K562 (cell line): ENCODE results near the gene USP32. TPM values are rescaled to one million over a fixed set of nuclear protein-coding genes. Genes with fewer than 3 reads are reported as not detected.

Experiments
- ATAC-seq: fragments of 200-7000 bp; cut with Tn5 transposase; 3 replicates; pipeline ENCODE4 v1.9.1; 2020; ENCODE audit warnings: moderate library complexity
- BruUV-seq: library from RNA; stranded (reverse); fragments of 400-500 nt; replicated peaks from 2 replicates; lab custom pipeline; 2021; lab: Mats Ljungman, UMichigan
- CTCF ChIA-PET: fragments of 300-600 bp; formaldehyde crosslinking; extraction: SDS; loops from one replicate; lab custom pipeline; 2021; ENCODE audit warnings: low intra/inter-chr PET ratio; lab: Yijun Ruan, JAX
- POLR2A ChIA-PET: fragments of 300-600, 350-650 bp; sonication (Branson Sonifier 250); formaldehyde crosslinking; extraction: SDS; loops from one replicate; lab custom pipeline; 2021; ENCODE audit warnings: antibody characterized with exemption, inconsistent platforms; lab: Yijun Ruan, JAX
- DNase-seq, 4 experiments: peaks; one replicate each; pipeline versions ENCODE4 v3.0.0 to v3.0.0-alpha.2; 2011 to 2018; ENCODE audit warnings: low spot score in 3 of 4, mixed read lengths in 3 of 4; ENCODE audit errors: extremely low read depth in 1 of 4
- FAIRE-seq: peaks from 2 replicates; lab custom pipeline; 2011; peaks lifted over from hg19 to GRCh38; lab: Jason Lieb, UNC
- H2AFZ ChIP-seq: 2 replicates; pipeline ENCODE4 v1.6.0; 2011; ENCODE audit warnings: low read depth, low read length, control low read depth, inconsistent platforms
- H3K27ac ChIP-seq: fragments of 200-600 bp; 3 replicates; pipeline ENCODE4 v1.8.0; 2011; ENCODE audit warnings: low read depth, mild to moderate bottlenecking, control low read depth, inconsistent platforms, low read length, moderate library complexity, mixed read lengths; ENCODE audit errors: extremely low read depth
- H3K27me3 ChIP-seq, 2 experiments: fragments of 300-600 bp in 1 of 2; 2 replicates in 1 of 2; 3 replicates in 1 of 2; pipeline versions ENCODE4 v1.6.0 to v1.8.0; 2011; ENCODE audit warnings: inconsistent platforms in 2 of 2, low read length in 2 of 2, mild to moderate bottlenecking in 1 of 2, mixed read lengths in 1 of 2, moderate library complexity in 1 of 2; ENCODE audit not compliant: control insufficient read depth in 2 of 2, insufficient read depth in 2 of 2
- H3K36me3 ChIP-seq: fragments of 300-600 bp; 3 replicates; pipeline ENCODE4 v1.8.0; 2011; ENCODE audit warnings: mild to moderate bottlenecking, low read length, inconsistent platforms; ENCODE audit not compliant: control insufficient read depth, insufficient read depth
- H3K4me1 ChIP-seq, 2 experiments: fragments of 200-600 bp in 1 of 2; replicated peaks in 1 of 2; 2 replicates in 1 of 2; 3 replicates in 1 of 2; pipeline versions ENCODE4 v1.5.1 to v1.8.0; 2011; ENCODE audit warnings: inconsistent platforms in 2 of 2, low read length in 2 of 2, mild to moderate bottlenecking in 1 of 2, mixed read lengths in 1 of 2, moderate library complexity in 1 of 2; ENCODE audit not compliant: control insufficient read depth in 2 of 2, insufficient read depth in 2 of 2
- H3K4me2 ChIP-seq: 2 replicates; pipeline ENCODE4 v1.6.1; 2011; ENCODE audit warnings: low read length, control low read depth, inconsistent platforms, mixed read lengths; ENCODE audit not compliant: insufficient read depth
- H3K4me3 ChIP-seq: fragments of 200-600 bp; sonication (generic), shearing (Covaris generic); 2 replicates; pipeline ENCODE4 v1.5.1; 2016; ENCODE audit warnings: control low read depth, inconsistent platforms
- H3K79me2 ChIP-seq: fragments of 200-600 bp; 3 replicates; pipeline ENCODE4 v1.8.0; 2011; ENCODE audit warnings: low read length, inconsistent platforms; ENCODE audit not compliant: control insufficient read depth, insufficient read depth
- H3K9ac ChIP-seq, 2 experiments: 2 replicates each; pipeline versions ENCODE4 v1.6.0 to v1.6.1; 2011; ENCODE audit warnings: low read depth in 2 of 2, low read length in 2 of 2, control low read depth in 1 of 2, inconsistent platforms in 1 of 2, mild to moderate bottlenecking in 1 of 2, mixed read lengths in 1 of 2; ENCODE audit not compliant: insufficient read depth in 1 of 2
- H3K9me1 ChIP-seq: one replicate; pipeline ENCODE4 v1.6.0; 2011; ENCODE audit warnings: inconsistent platforms, mild to moderate bottlenecking, low read length, moderate library complexity; ENCODE audit not compliant: control insufficient read depth, insufficient read depth
- H3K9me3 ChIP-seq: replicated peaks from 2 replicates; pipeline ENCODE4 v1.5.1; 2011; ENCODE audit warnings: low read depth, low read length, inconsistent platforms; ENCODE audit not compliant: control insufficient read depth, insufficient read depth
- H4K20me1 ChIP-seq: replicated peaks from 2 replicates; pipeline ENCODE4 v1.6.1; 2011; ENCODE audit warnings: low read length, inconsistent platforms, mixed read lengths; ENCODE audit not compliant: control insufficient read depth, insufficient read depth
- ADNP ChIP-seq: fragments of 200-800 bp; sonication (Bioruptor generic); IDR thresholded peaks from 2 replicates; pipeline ENCODE4 v1.6.1; 2016; ENCODE audit warnings: missing genetic modification characterization, missing compliant biosample characterization
- RAD51 ChIP-seq: fragments of 450-650 bp; IDR thresholded peaks from 2 replicates; pipeline ENCODE4 v1.7.1; 2016; ENCODE audit warnings: low read depth, mild to moderate bottlenecking, borderline replicate concordance
- SREBF2 ChIP-seq: sonication (generic); formaldehyde crosslinking; IDR thresholded peaks from 2 replicates; pipeline ENCODE4 v1.4.0; 2020; ENCODE audit warnings: mild to moderate bottlenecking, missing genetic modification reagents
- ZNF444 ChIP-seq: fragments of 250-450 bp; sonication (Bioruptor Pico); IDR thresholded peaks from 2 replicates; pipeline ENCODE4 v1.4.0; 2020; ENCODE audit warnings: mild to moderate bottlenecking, moderate library complexity
- WGBS: fragments of 100-300 bp; shearing (Covaris generic); methylation state at CpG from one replicate; pipeline ENCODE4 v1.1.6; 2016; ENCODE audit warnings: low coverage, mixed read lengths; ENCODE audit not compliant: insufficient coverage; ENCODE audit errors: missing lambda C conversion rate; 5-methylcytosine and 5-hydroxymethylcytosine counted together
- in situ Hi-C: fragments of 300-500 bp; cut with MboI; formaldehyde crosslinking; loops from 4 replicates; pipeline ENCODE4 v1.15.0; 2018; ENCODE audit warnings: inconsistent platforms, mixed read lengths
- intact Hi-C: fragments of 100-400 bp; cut with micrococcal nuclease; formaldehyde crosslinking; loops from 2 replicates; pipeline ENCODE4 v1.14.2; 2022
- polyA plus RNA-seq, 8 experiments: library from polyadenylated mRNA; depleted of rRNA in 4 of 8; stranded (reverse) in 5 of 8; unstranded in 3 of 8; fragments of >200 nt; fragmentation: Nextera tagmentation in 2 of 8; fragmentation: Illumina TruSeq in 1 of 8; extraction: Ambion mirVana in 2 of 8; extraction: Trizol in 1 of 8; gene quantifications; 2 replicates each; pipeline versions ENCODE4 v1.2.1 to v1.2.3, GENCODE V29; 2011 to 2014; ENCODE audit warnings: inconsistent platforms in 1 of 8, missing spikeins in 1 of 8
- total RNA-seq, 7 experiments: library from RNA; depleted of rRNA in 6 of 7; stranded (reverse); fragments of >200 nt in 6 of 7; fragmentation: Illumina TruSeq in 2 of 7; extraction: Trizol in 2 of 7; gene quantifications; 2 replicates each; pipeline versions ENCODE4 v1.2.1 to v1.2.3, GENCODE V29; 2011 to 2021; ENCODE audit warnings: low replicate concordance in 1 of 7
- TF ChIP-seq, protein P1 (sequence below), 3 experiments: fragments of 200-800 bp in 1 of 3; fragments of 250-450 bp in 1 of 3; fragments of 450-650 bp in 1 of 3; sonication (Bioruptor Pico) in 1 of 3; sonication (Bioruptor generic) in 1 of 3; formaldehyde crosslinking in 1 of 3; IDR thresholded peaks; 2 replicates each; pipeline versions ENCODE4 v1.6.1 to v1.8.0; 2016 to 2022; ENCODE audit warnings: mild to moderate bottlenecking in 2 of 3, missing genetic modification characterization in 2 of 3, missing compliant biosample characterization in 1 of 3, moderate library complexity in 1 of 3

The USP32 gene
- total and polyA plus RNA-seq, 9 of the 15 experiments (the other 6 are each of a cell fraction or from before 2014, with no cell fraction given) = 18.0 to 69.3 (median 47.1) TPM

DNA sequence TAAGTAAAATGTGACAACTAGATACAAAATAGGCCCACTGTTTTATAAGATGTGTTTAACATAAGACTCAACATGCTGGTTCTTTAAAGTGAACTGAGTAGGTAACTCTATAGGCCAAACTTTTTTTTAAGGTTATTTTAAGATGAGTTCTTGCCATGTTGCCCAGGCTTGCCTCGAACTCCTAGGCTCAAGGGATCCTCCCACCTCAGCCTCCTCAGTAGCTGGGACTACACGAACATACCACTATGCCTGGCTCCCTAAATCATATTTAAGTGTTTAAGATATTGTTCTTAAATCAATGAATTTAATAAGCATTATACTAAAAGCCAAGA is 69.9 kb downstream of the USP32 start:
- Histone ChIP-seq H3K4me2 (no peak overlapping the region), H3K27ac (no peak overlapping the region), H3K36me3 (peaks cover 1% of the 10 kb centered on the region; the same call in 1 of the 3 replicates), H2AFZ (no peak overlapping the region), H3K79me2 (peaks cover 72% of the 10 kb centered on the region), H4K20me1 (peaks cover 7% of the 10 kb centered on the region; the same call in 1 of the 2 replicates), H3K9ac (no peak overlapping the region), H3K9me3 (no peaks in the 10 kb centered on the region), H3K4me1 (peaks cover 0 to 1% of the 10 kb centered on the region in 2 experiments; a peak in 1 of 5 replicates), H3K9me1 (no peaks in the 10 kb centered on the region), H3K27me3 (no peaks in the 10 kb centered on the region), H3K4me3 (no peak overlapping the region)
- 50% methylated on average over 2 of the region's 2 CpGs for WGBS
- ATAC-seq (no peak), DNase-seq (no peak), FAIRE-seq (no peak)
- TF ChIP-seq ZNF444 (CRISPR knock-in tag) (no peak), RAD51 (no peak), ADNP (no peak), SREBF2 (CRISPR knock-in tag) (no peak)
- TF ChIP-seq, protein P1, sequence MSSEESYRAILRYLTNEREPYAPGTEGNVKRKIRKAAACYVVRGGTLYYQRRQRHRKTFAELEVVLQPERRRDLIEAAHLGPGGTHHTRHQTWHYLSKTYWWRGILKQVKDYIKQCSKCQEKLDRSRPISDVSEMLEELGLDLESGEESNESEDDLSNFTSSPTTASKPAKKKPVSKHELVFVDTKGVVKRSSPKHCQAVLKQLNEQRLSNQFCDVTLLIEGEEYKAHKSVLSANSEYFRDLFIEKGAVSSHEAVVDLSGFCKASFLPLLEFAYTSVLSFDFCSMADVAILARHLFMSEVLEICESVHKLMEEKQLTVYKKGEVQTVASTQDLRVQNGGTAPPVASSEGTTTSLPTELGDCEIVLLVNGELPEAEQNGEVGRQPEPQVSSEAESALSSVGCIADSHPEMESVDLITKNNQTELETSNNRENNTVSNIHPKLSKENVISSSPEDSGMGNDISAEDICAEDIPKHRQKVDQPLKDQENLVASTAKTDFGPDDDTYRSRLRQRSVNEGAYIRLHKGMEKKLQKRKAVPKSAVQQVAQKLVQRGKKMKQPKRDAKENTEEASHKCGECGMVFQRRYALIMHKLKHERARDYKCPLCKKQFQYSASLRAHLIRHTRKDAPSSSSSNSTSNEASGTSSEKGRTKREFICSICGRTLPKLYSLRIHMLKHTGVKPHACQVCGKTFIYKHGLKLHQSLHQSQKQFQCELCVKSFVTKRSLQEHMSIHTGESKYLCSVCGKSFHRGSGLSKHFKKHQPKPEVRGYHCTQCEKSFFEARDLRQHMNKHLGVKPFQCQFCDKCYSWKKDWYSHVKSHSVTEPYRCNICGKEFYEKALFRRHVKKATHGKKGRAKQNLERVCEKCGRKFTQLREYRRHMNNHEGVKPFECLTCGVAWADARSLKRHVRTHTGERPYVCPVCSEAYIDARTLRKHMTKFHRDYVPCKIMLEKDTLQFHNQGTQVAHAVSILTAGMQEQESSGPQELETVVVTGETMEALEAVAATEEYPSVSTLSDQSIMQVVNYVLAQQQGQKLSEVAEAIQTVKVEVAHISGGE (CRISPR knock-in tag; IDR thresholded peaks at IDR 0.05) = peak in 1 of 3 experiments; percentile 59; a peak in 2 of 6 replicates
- intact Hi-C loops (no loop called here), in situ Hi-C loops (no loop called here)
- no TSS peak for BruUV-seq
- ChIA-PET POLR2A (no interaction called here), CTCF (no interaction called here)
